ENCODE data around the gene S100A12.

GRCh38 chr1:153400244-153400643 is 24.8 kb upstream of the S100A12 start:
- TF ChIP-seq CTCF (IDR thresholded peaks at IDR 0.05) (no peak), POLR2A (IDR thresholded peaks at IDR 0.05) (no peak), POLR2AphosphoS5 (IDR thresholded peaks at IDR 0.05) (no peak)
